ENCODE measurements around the gene SFXN3.

The SFXN3 gene

GRCh38 chr10:101054876-101055275, 23.8 kb downstream of the SFXN3 start:
- H3K4me3 ChIP-seq (ENCODE audit: low read length), result no peak overlapping the region
- no peak overlapping the region for H3K9ac ChIP-seq (ENCODE audit: low read length)
- H3K9me3 ChIP-seq (ENCODE audit: control insufficient read depth, low read length), result no peaks in the 10 kb centered on the region
- H3K27me3 ChIP-seq (replicated peaks; ENCODE audit: control insufficient read depth, insufficient read depth, low read length), result no peaks in the 10 kb centered on the region
- no peaks in the 10 kb centered on the region for H3K36me3 ChIP-seq (ENCODE audit: control insufficient read depth, insufficient read depth, low read length, severe bottlenecking)
- no peak for DNase-seq (ENCODE audit: low read depth)
- H3K4me1 ChIP-seq (ENCODE audit: control insufficient read depth, insufficient read depth, low read length), result peaks cover 34% of the 10 kb centered on the region

- no peaks in the 10 kb centered on the region for H3K36me3 ChIP-seq (ENCODE audit: control insufficient read depth, insufficient read depth, low read length, severe bottlenecking)
- H3K27me3 ChIP-seq (replicated peaks; ENCODE audit: control insufficient read depth, insufficient read depth, low read length), result no peaks in the 10 kb centered on the region
- no peak overlapping the region for H3K9ac ChIP-seq (ENCODE audit: low read length)
- no peak overlapping the region for H3K4me3 ChIP-seq (ENCODE audit: low read length)
- peaks cover 36% of the 10 kb centered on the region for H3K4me1 ChIP-seq (ENCODE audit: control insufficient read depth, insufficient read depth, low read length)
- DNase-seq (ENCODE audit: low read depth), result no peak
- H3K9me3 ChIP-seq (ENCODE audit: control insufficient read depth, low read length), result no peaks in the 10 kb centered on the region
These were observed 24.4 kb downstream of the SFXN3 start for GRCh38 chr10:101055411-101055810.

GRCh38 chr10:101056365-101057151, 25.5 kb downstream of the SFXN3 start:
- H3K4me3 ChIP-seq (ENCODE audit: low read length), result no peak overlapping the region
- DNase-seq (ENCODE audit: low read depth), result no peak
- no peak overlapping the region for H3K9ac ChIP-seq (ENCODE audit: low read length)
- H3K9me3 ChIP-seq (ENCODE audit: control insufficient read depth, low read length), result no peaks in the 10 kb centered on the region
- H3K36me3 ChIP-seq (ENCODE audit: control insufficient read depth, insufficient read depth, low read length, severe bottlenecking), result no peaks in the 10 kb centered on the region
- peaks cover 36% of the 10 kb centered on the region for H3K4me1 ChIP-seq (ENCODE audit: control insufficient read depth, insufficient read depth, low read length)
- no peaks in the 10 kb centered on the region for H3K27me3 ChIP-seq (replicated peaks; ENCODE audit: control insufficient read depth, insufficient read depth, low read length)

GRCh38 chr10:101060036-101060950, 29.3 kb downstream of the SFXN3 start:
- Histone ChIP-seq H3K9me3 (ENCODE audit: control insufficient read depth, low read length) (no peaks in the 10 kb centered on the region), H3K9ac (ENCODE audit: low read length) (peak overlapping the region; percentile 96), H3K36me3 (ENCODE audit: control insufficient read depth, insufficient read depth, low read length, severe bottlenecking) (no peaks in the 10 kb centered on the region), H3K4me3 (ENCODE audit: low read length) (peak overlapping the region; percentile 94), H3K27me3 (replicated peaks; ENCODE audit: control insufficient read depth, insufficient read depth, low read length) (no peaks in the 10 kb centered on the region), H3K4me1 (ENCODE audit: control insufficient read depth, insufficient read depth, low read length) (peaks cover 37% of the 10 kb centered on the region)
- DNase-seq (ENCODE audit: low read depth), result peak; percentile 98

GRCh38 chr10:101060951-101061623, 30.1 kb downstream of the SFXN3 start:
- peak overlapping the region; percentile 94 for H3K4me3 ChIP-seq (ENCODE audit: low read length)
- H3K36me3 ChIP-seq (ENCODE audit: control insufficient read depth, insufficient read depth, low read length, severe bottlenecking), result no peaks in the 10 kb centered on the region
- peaks cover 45% of the 10 kb centered on the region for H3K4me1 ChIP-seq (ENCODE audit: control insufficient read depth, insufficient read depth, low read length)
- no peaks in the 10 kb centered on the region for H3K27me3 ChIP-seq (replicated peaks; ENCODE audit: control insufficient read depth, insufficient read depth, low read length)
- H3K9ac ChIP-seq (ENCODE audit: low read length), result peak overlapping the region; percentile 96
- DNase-seq (ENCODE audit: low read depth), result peak; percentile 98
- H3K9me3 ChIP-seq (ENCODE audit: control insufficient read depth, low read length), result no peaks in the 10 kb centered on the region

- peak within 1 kb of the TSS; percentile 96 for H3K9ac ChIP-seq (ENCODE audit: low read length)
- no peaks in the 10 kb centered on the region for H3K36me3 ChIP-seq (ENCODE audit: control insufficient read depth, insufficient read depth, low read length, severe bottlenecking)
- DNase-seq (ENCODE audit: low read depth), result peak; percentile 81
- H3K4me3 ChIP-seq (ENCODE audit: low read length), result peak within 1 kb of the TSS; percentile 94
- no peaks in the 10 kb centered on the region for H3K9me3 ChIP-seq (ENCODE audit: control insufficient read depth, low read length)
- H3K4me1 ChIP-seq (ENCODE audit: control insufficient read depth, insufficient read depth, low read length), result peaks cover 52% of the 10 kb centered on the region
- no peaks in the 10 kb centered on the region for H3K27me3 ChIP-seq (replicated peaks; ENCODE audit: control insufficient read depth, insufficient read depth, low read length)
These were observed 30.7 kb downstream of the SFXN3 start, which contains the start of gene KAZALD1 for GRCh38 chr10:101061624-101062231. Gene KAZALD1 (plus strand): TSS chr10:101061989. CDS start chr10:101062593, 604 bp downstream.

GRCh38 chr10:101062232-101063049, 31.4 kb downstream of the SFXN3 start:
- H3K4me1 ChIP-seq (ENCODE audit: control insufficient read depth, insufficient read depth, low read length), result peaks cover 55% of the 10 kb centered on the region
- peak overlapping the region; percentile 96 for H3K9ac ChIP-seq (ENCODE audit: low read length)
- H3K9me3 ChIP-seq (ENCODE audit: control insufficient read depth, low read length), result no peaks in the 10 kb centered on the region
- H3K27me3 ChIP-seq (replicated peaks; ENCODE audit: control insufficient read depth, insufficient read depth, low read length), result no peaks in the 10 kb centered on the region
- H3K36me3 ChIP-seq (ENCODE audit: control insufficient read depth, insufficient read depth, low read length, severe bottlenecking), result no peaks in the 10 kb centered on the region
- peak; percentile 54 for DNase-seq (ENCODE audit: low read depth)
- H3K4me3 ChIP-seq (ENCODE audit: low read length), result peak overlapping the region; percentile 94

- no peak for DNase-seq (ENCODE audit: low read depth)
- H3K4me3 ChIP-seq (ENCODE audit: low read length), result peak overlapping the region; percentile 94
- no peaks in the 10 kb centered on the region for H3K27me3 ChIP-seq (replicated peaks; ENCODE audit: control insufficient read depth, insufficient read depth, low read length)
- no peaks in the 10 kb centered on the region for H3K36me3 ChIP-seq (ENCODE audit: control insufficient read depth, insufficient read depth, low read length, severe bottlenecking)
- H3K9me3 ChIP-seq (ENCODE audit: control insufficient read depth, low read length), result no peaks in the 10 kb centered on the region
- H3K9ac ChIP-seq (ENCODE audit: low read length), result peak overlapping the region; percentile 96
- H3K4me1 ChIP-seq (ENCODE audit: control insufficient read depth, insufficient read depth, low read length), result peaks cover 58% of the 10 kb centered on the region
These were observed 32.1 kb downstream of the SFXN3 start for GRCh38 chr10:101063050-101063525.

- Histone ChIP-seq H3K9ac (ENCODE audit: low read length) (peak overlapping the region; percentile 96), H3K9me3 (ENCODE audit: control insufficient read depth, low read length) (no peaks in the 10 kb centered on the region), H3K4me1 (ENCODE audit: control insufficient read depth, insufficient read depth, low read length) (peaks cover 58% of the 10 kb centered on the region), H3K36me3 (ENCODE audit: control insufficient read depth, insufficient read depth, low read length, severe bottlenecking) (no peaks in the 10 kb centered on the region), H3K27me3 (replicated peaks; ENCODE audit: control insufficient read depth, insufficient read depth, low read length) (no peaks in the 10 kb centered on the region), H3K4me3 (ENCODE audit: low read length) (peak overlapping the region; percentile 94)
- no peak for DNase-seq (ENCODE audit: low read depth)
These were observed 32.7 kb downstream of the SFXN3 start for GRCh38 chr10:101063548-101064414.

Measured in adipocyte (in vitro differentiated cells).